Fibroblast of mammary gland (primary cell): ENCODE data around the gene BEND4.

Experiments
- DNase-seq: peaks from one replicate; pipeline ENCODE4 v3.0.0-alpha.2; 2010; ENCODE audit warnings: low read depth
- H3K4me3 ChIP-seq: 2 replicates; pipeline ENCODE4 v1.5.1; 2011; ENCODE audit warnings: low read depth, mild to moderate bottlenecking, low read length, moderate library complexity; ENCODE audit not compliant: control insufficient read depth
- TF ChIP-seq, protein P1 (sequence below): conservative IDR thresholded peaks from 2 replicates; pipeline ENCODE4 v1.5.1; 2011; ENCODE audit warnings: low read depth, low read length, inconsistent platforms; ENCODE audit not compliant: control insufficient read depth, insufficient read depth

The BEND4 gene

DNA sequence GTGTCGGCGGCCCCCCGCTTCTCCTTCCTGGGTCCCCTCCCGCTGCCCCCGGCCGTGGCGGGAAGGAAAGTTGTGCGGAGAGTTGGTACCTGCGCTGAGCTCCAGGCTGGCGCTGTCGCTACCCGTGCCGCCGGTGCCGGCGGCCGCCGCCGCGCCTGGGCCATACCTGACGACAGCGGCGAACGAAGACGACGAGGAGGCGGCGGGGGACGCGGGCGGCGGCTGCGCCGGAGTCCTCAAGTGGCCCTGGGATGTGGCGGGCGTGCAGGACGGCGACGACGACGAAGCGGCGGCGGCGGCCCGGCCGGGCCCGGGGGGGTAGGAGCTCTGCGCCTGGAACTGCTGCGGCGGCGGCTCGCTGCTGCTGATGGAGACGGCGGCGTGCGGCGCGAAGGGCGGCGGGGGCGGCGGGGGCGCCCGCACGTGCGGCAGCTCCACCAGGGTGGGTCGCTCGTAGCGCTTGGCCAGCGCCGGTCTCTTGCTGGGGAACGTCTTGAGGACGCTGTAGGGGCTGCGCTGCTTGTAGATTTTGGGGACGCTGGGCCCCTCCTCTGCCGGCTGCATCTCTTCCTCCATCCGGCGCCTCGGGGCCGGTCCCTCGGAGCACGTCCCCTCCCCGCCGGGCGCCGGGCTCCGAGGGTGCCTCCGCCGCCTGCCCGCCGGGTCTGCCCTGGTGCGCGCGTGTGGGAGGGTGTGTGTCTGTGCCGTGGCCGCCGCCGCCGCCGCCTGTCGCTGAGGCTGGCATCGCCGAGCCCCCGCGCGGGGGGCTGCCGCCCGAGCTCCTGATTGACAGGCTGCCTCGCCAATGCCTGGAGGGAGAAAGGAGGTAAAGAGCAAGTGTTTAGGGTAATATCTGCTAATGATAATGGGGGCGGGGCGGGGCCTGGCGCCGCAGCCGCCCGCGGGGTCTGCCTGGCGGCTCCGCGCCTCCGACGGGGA, 618 bp downstream of the BEND4 start:
- H3K4me3 ChIP-seq = no peak overlapping the region
- TF ChIP-seq, protein P1, sequence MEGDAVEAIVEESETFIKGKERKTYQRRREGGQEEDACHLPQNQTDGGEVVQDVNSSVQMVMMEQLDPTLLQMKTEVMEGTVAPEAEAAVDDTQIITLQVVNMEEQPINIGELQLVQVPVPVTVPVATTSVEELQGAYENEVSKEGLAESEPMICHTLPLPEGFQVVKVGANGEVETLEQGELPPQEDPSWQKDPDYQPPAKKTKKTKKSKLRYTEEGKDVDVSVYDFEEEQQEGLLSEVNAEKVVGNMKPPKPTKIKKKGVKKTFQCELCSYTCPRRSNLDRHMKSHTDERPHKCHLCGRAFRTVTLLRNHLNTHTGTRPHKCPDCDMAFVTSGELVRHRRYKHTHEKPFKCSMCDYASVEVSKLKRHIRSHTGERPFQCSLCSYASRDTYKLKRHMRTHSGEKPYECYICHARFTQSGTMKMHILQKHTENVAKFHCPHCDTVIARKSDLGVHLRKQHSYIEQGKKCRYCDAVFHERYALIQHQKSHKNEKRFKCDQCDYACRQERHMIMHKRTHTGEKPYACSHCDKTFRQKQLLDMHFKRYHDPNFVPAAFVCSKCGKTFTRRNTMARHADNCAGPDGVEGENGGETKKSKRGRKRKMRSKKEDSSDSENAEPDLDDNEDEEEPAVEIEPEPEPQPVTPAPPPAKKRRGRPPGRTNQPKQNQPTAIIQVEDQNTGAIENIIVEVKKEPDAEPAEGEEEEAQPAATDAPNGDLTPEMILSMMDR = no peak
- DNase-seq = no peak

DNA sequence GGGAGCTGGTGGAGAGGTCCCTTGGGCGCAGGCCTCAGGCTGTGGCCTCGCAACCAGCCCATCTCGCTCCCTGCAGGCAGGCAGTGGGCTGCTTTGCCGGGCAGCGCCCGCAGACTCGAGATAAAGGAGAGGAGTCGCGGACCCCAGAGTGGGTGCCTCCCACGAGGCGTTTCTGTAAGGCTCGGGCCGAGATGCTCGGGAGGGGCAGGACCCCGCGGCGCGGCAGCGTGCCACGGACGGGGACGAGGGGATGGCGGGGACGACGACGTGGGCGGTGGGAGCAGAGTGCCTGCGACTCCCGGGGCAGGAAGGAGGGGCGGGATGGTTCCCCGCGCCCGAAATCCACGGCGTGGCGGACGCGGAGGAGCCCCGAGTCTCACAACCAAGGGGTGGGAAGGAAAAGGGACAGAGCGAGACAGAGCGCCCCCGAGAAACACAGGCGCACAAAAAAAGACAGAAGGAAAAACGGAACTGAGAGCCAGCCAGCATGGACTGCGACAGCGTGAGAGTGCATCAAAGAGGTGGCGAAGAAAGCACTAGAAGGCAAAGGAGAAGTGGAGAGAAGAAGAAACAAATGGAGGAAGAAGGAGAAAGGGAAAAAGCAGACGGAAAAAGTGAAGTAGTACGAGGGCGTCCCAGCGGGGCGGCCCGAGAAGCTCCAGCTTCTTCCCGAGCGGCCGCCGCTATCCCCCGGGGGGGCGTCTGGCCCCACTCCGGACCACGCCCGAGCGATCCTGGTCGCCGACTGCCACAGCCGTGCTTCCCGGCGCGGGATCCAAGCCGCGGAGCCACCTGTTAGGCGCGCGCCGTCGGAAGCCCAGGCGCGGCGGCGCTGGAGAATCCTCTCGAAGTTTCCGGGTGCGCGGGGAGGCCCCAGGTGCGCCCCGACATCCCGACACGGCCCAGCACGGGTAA, 1.5 kb downstream of the BEND4 start:
- no peak overlapping the region for H3K4me3 ChIP-seq
- DNase-seq = no peak
- TF ChIP-seq, protein P1 = no peak

DNA sequence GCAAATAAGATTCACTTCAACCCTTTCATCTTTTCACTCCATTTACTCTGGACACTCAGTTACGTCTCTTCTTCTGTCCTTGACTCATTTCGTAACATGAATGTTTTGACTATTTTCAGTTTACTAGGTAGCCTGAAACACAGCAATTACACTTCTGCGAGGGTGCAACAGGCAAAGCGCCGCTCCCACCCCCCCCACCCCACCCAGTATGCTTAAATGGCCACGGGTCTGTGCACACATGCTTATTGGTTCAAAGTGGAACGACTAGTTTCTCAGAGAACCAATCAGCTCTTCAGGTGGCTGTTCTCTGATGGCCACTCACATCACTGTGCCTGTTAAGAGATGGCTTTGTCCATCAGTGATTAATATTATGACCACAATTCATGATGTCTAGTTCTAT, 3.5 kb downstream of the BEND4 start:
- TF ChIP-seq, protein P1 = no peak
- DNase-seq = no peak
- H3K4me3 ChIP-seq = no peak overlapping the region

DNA sequence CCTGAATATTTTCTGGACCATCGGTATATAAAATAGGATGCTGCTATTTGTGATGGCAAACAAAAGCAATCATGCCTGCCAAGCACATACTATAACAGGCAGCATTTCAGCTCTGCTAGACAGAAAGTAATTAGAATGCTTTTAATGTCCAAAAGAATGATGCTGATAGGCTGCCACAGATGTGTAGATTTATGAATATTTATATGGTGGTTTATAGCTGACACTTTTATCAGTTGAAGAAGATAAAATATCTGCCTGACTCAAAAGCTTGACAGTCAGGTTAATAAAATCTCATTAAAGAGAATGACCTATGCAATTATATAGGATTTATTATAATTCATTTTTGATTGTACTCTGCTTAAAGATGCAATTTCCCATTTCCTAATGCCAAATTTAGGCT, 4.0 kb downstream of the BEND4 start:
- H3K4me3 ChIP-seq = no peak overlapping the region
- DNase-seq = no peak
- TF ChIP-seq, protein P1 = no peak

DNA sequence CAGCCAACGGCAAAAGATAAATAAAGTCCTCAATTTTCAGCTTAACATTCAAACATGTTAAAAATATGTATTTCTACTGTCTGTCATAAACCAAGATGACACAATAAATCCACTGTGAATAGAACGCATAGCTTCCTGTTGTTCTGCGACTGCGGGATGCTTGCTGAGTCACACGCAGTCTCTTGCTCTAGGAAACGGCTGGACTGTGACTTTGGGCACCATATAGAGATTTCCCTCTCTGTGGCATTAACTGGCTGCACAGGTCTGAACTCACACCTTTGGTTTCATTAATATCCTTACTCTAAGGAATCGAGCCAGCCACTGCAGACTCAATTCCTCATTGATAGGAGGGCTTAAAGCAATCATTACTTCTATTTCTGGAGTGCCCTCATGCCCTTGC, 8.4 kb downstream of the BEND4 start:
- DNase-seq = no peak

DNA sequence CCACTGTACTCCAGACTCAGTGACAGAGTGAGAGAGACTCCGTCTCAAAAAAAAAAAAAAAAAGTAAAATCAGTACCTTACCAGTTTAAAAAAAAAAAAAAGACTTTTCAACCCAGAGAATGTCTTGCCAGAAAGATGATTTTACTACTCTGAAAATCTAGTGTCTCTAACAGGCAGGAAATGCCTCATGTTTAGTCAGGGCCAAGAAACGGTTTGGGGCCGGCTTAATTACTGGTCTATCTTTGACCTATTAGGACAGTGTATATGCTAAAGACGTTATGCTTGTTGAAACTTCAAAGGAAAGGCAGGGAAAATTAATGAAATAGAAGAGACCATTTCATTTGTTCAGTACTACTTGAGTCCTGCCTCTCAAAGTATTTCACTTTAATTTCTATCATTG, 9.9 kb downstream of the BEND4 start:
- H3K4me3 ChIP-seq = no peak overlapping the region
- TF ChIP-seq, protein P1 = no peak
- no peak for DNase-seq

More for the DNA sequence above, 8.4 kb downstream of the BEND4 start:
- H3K4me3 ChIP-seq = no peak overlapping the region
- TF ChIP-seq, protein P1 = no peak
